ENCODE results near the gene RBBP9.

DNA sequence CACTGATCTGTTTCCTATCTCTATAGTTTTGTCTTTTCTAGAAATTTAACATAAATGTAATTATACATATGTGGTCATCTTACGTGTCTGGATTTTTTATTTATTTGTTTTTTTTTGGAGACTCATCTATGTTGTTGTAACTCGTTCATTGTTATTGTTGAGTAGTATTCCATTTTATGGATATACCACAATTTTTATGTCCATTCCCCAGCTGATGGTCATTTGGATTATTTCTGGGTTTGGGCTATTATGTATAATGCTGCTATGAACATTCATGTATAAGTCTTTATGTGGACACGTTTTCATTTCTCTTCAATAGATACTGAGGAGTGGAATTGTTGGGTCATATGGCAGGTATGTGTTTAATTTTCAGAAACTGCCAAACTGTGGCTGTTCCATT is 40.4 kb downstream of the RBBP9 start:
- TF ChIP-seq, protein P1, sequence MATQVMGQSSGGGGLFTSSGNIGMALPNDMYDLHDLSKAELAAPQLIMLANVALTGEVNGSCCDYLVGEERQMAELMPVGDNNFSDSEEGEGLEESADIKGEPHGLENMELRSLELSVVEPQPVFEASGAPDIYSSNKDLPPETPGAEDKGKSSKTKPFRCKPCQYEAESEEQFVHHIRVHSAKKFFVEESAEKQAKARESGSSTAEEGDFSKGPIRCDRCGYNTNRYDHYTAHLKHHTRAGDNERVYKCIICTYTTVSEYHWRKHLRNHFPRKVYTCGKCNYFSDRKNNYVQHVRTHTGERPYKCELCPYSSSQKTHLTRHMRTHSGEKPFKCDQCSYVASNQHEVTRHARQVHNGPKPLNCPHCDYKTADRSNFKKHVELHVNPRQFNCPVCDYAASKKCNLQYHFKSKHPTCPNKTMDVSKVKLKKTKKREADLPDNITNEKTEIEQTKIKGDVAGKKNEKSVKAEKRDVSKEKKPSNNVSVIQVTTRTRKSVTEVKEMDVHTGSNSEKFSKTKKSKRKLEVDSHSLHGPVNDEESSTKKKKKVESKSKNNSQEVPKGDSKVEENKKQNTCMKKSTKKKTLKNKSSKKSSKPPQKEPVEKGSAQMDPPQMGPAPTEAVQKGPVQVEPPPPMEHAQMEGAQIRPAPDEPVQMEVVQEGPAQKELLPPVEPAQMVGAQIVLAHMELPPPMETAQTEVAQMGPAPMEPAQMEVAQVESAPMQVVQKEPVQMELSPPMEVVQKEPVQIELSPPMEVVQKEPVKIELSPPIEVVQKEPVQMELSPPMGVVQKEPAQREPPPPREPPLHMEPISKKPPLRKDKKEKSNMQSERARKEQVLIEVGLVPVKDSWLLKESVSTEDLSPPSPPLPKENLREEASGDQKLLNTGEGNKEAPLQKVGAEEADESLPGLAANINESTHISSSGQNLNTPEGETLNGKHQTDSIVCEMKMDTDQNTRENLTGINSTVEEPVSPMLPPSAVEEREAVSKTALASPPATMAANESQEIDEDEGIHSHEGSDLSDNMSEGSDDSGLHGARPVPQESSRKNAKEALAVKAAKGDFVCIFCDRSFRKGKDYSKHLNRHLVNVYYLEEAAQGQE (IDR thresholded peaks at IDR 0.05; ENCODE audit: unreplicated experiment) = no peak
- TF ChIP-seq EZH2 (IDR thresholded peaks at IDR 0.05; ENCODE audit: low read depth, unreplicated experiment) = no peak
- no peak for TF ChIP-seq POLR2AphosphoS5 (IDR thresholded peaks at IDR 0.05; ENCODE audit: low read depth)
- TF ChIP-seq, protein P2, sequence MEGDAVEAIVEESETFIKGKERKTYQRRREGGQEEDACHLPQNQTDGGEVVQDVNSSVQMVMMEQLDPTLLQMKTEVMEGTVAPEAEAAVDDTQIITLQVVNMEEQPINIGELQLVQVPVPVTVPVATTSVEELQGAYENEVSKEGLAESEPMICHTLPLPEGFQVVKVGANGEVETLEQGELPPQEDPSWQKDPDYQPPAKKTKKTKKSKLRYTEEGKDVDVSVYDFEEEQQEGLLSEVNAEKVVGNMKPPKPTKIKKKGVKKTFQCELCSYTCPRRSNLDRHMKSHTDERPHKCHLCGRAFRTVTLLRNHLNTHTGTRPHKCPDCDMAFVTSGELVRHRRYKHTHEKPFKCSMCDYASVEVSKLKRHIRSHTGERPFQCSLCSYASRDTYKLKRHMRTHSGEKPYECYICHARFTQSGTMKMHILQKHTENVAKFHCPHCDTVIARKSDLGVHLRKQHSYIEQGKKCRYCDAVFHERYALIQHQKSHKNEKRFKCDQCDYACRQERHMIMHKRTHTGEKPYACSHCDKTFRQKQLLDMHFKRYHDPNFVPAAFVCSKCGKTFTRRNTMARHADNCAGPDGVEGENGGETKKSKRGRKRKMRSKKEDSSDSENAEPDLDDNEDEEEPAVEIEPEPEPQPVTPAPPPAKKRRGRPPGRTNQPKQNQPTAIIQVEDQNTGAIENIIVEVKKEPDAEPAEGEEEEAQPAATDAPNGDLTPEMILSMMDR (conservative IDR thresholded peaks at IDR 0.05; ENCODE audit: low read depth in 2 of 2) = no peak
- TF ChIP-seq EZH2phosphoT487 (IDR thresholded peaks at IDR 0.05; ENCODE audit: unreplicated experiment) = no peak
- TF ChIP-seq JUNB (IDR thresholded peaks at IDR 0.05; ENCODE audit: unreplicated experiment) = no peak
- no peak for TF ChIP-seq STAT1 (IDR thresholded peaks at IDR 0.05; ENCODE audit: unreplicated experiment)
